ENCODE measurements around the gene SLX4IP.
"Not testable (repeated sequence)": the region's sequence is repeated elsewhere in the genome, so short reads cannot be mapped to it uniquely, and the experiment has no call there.

The SLX4IP gene

GRCh38 chr20:10611357-10611756 is 176.3 kb downstream of the SLX4IP start:
- peak; percentile 25 for DNase-seq

- DNase-seq, result not testable (repeated sequence)
These were observed 178.3 kb downstream of the SLX4IP start for GRCh38 chr20:10613426-10613825.

GRCh38 chr20:10613911-10614310 is 178.8 kb downstream of the SLX4IP start:
- DNase-seq, result no peak

- no peak for DNase-seq
These were observed 181.1 kb downstream of the SLX4IP start for GRCh38 chr20:10616212-10616611.

- not testable (repeated sequence) for DNase-seq
These were observed 182.5 kb downstream of the SLX4IP start for GRCh38 chr20:10617549-10618133.

- DNase-seq, result no peak
These were observed 183.6 kb downstream of the SLX4IP start for GRCh38 chr20:10618611-10619245.

- no peak for DNase-seq
These were observed 184.3 kb downstream of the SLX4IP start for GRCh38 chr20:10619427-10619826.

- DNase-seq, result no peak
These were observed 186.0 kb downstream of the SLX4IP start for GRCh38 chr20:10621149-10621548.

GRCh38 chr20:10622657-10623418 is 187.7 kb downstream of the SLX4IP start:
- no peak for DNase-seq

GRCh38 chr20:10625641-10626040 is 190.5 kb downstream of the SLX4IP start:
- DNase-seq, result no peak

GRCh38 chr20:10626896-10627295 is 191.8 kb downstream of the SLX4IP start:
- DNase-seq, result no peak

- DNase-seq, result no peak
These were observed 195.0 kb downstream of the SLX4IP start for GRCh38 chr20:10629946-10630650.

GRCh38 chr20:10631126-10631525 is 196.0 kb downstream of the SLX4IP start:
- DNase-seq, result no peak

GRCh38 chr20:10632721-10633509 is 197.8 kb downstream of the SLX4IP start:
- DNase-seq, result no peak

GRCh38 chr20:10633718-10634117 is 198.6 kb downstream of the SLX4IP start:
- no peak for DNase-seq

GRCh38 chr20:10634211-10634610 is 199.1 kb downstream of the SLX4IP start:
- DNase-seq, result no peak

- no peak for DNase-seq
These were observed 199.7 kb downstream of the SLX4IP start for GRCh38 chr20:10634683-10635411.

- DNase-seq, result no peak
These were observed 200.5 kb downstream of the SLX4IP start for GRCh38 chr20:10635476-10636208.

- no peak for DNase-seq
These were observed 201.3 kb downstream of the SLX4IP start for GRCh38 chr20:10636326-10636818.

- DNase-seq, result no peak
These were observed 202.0 kb downstream of the SLX4IP start for GRCh38 chr20:10637031-10637559.

GRCh38 chr20:10637563-10637962 is 202.5 kb downstream of the SLX4IP start:
- DNase-seq, result no peak
